H1 (cell line): ENCODE results near the gene PTGES. TPM values are rescaled to one million over a fixed set of nuclear protein-coding genes. Genes with fewer than 3 reads are reported as not detected.

Source experiments
- CTCF ChIA-PET: fragments of 300-600 bp; sonication (Branson Sonifier 250); formaldehyde crosslinking; loops from one replicate; lab custom pipeline; 2021; ENCODE audit not compliant: partially characterized antibody; lab: Charles Lee
- POLR2A ChIA-PET: fragments of 300-600 bp; sonication (Branson Sonifier 250); formaldehyde crosslinking; loops from one replicate; lab custom pipeline; 2021; ENCODE audit warnings: inconsistent platforms; ENCODE audit not compliant: partially characterized antibody; lab: Charles Lee
- DNase-seq, 2 experiments: peaks; one replicate each; pipeline versions ENCODE4 v3.0.0 to v3.0.0-alpha.2; 2010 to 2022; ENCODE audit warnings: low spot score in 2 of 2, low read depth in 1 of 2, mixed read lengths in 1 of 2
- FAIRE-seq: peaks from 2 replicates; lab custom pipeline; 2011; peaks lifted over from hg19 to GRCh38; lab: Jason Lieb, UNC
- H2AFZ ChIP-seq: 2 replicates; pipeline ENCODE4 v1.8.1; 2012; ENCODE audit warnings: low read length, inconsistent platforms
- H2AK5ac ChIP-seq: 2 replicates; pipeline ENCODE4 v1.6.1; 2013; ENCODE audit warnings: low read depth, low read length
- H2BK120ac ChIP-seq: replicated peaks from 2 replicates; pipeline ENCODE3; 2013; ENCODE audit warnings: low read depth, low read length, inconsistent platforms
- H2BK12ac ChIP-seq: 2 replicates; pipeline ENCODE4 v1.6.1; 2013; ENCODE audit warnings: low read depth, low read length
- H2BK15ac ChIP-seq: 2 replicates; pipeline ENCODE4 v1.6.1; 2013; ENCODE audit warnings: low read length
- H2BK20ac ChIP-seq: 2 replicates; pipeline ENCODE4 v1.6.1; 2013; ENCODE audit warnings: low read length
- H2BK5ac ChIP-seq: 2 replicates; pipeline ENCODE4 v1.6.1; 2013; ENCODE audit warnings: low read depth, low read length
- H3K14ac ChIP-seq: 2 replicates; pipeline ENCODE4 v1.6.1; 2013; ENCODE audit warnings: inconsistent platforms; ENCODE audit not compliant: insufficient read length
- H3K18ac ChIP-seq: 2 replicates; pipeline ENCODE4 v1.6.1; 2013; ENCODE audit warnings: low read length; ENCODE audit errors: extremely low read depth
- H3K23ac ChIP-seq: 2 replicates; pipeline ENCODE4 v1.6.1; 2013; ENCODE audit warnings: inconsistent platforms; ENCODE audit not compliant: insufficient read length
- H3K23me2 ChIP-seq: 2 replicates; pipeline ENCODE4 v1.6.1; 2013; ENCODE audit warnings: low read depth, low read length
- H3K27ac ChIP-seq: 2 replicates; pipeline ENCODE4 v1.6.1; 2011; ENCODE audit warnings: low read depth, low read length, inconsistent platforms
- H3K27me3 ChIP-seq, 4 experiments: replicated peaks in 1 of 4; 1 replicate in 1 of 4; 2 replicates in 3 of 4; pipeline versions ENCODE4 v1.6.1 to v1.8.1; 2011 to 2013; ENCODE audit warnings: low read length in 3 of 4, mild to moderate bottlenecking in 3 of 4, inconsistent platforms in 2 of 4, mixed read lengths in 2 of 4, moderate library complexity in 1 of 4; ENCODE audit not compliant: control insufficient read depth in 3 of 4, insufficient read depth in 3 of 4; ENCODE audit errors: extremely low read depth in 1 of 4
- H3K36me3 ChIP-seq, 4 experiments: 2 replicates each; pipeline versions ENCODE4 v1.6.1 to v1.8.1; 2011 to 2013; ENCODE audit warnings: mild to moderate bottlenecking in 4 of 4, low read length in 3 of 4, moderate library complexity in 2 of 4, control low read depth in 1 of 4, inconsistent platforms in 1 of 4; ENCODE audit not compliant: insufficient read depth in 4 of 4, control insufficient read depth in 2 of 4
- H3K4ac ChIP-seq: replicated peaks from 2 replicates; pipeline ENCODE3; 2013; ENCODE audit warnings: low read length, low read depth, mixed read lengths, inconsistent platforms; ENCODE audit not compliant: insufficient read length
- H3K4me1 ChIP-seq, 4 experiments: replicated peaks in 1 of 4; 1 replicate in 1 of 4; 2 replicates in 3 of 4; pipeline versions ENCODE4 v1.6.1 to v1.8.1; 2011 to 2013; ENCODE audit warnings: low read length in 3 of 4, inconsistent platforms in 2 of 4, mixed read lengths in 1 of 4; ENCODE audit not compliant: insufficient read depth in 4 of 4, control insufficient read depth in 3 of 4
- H3K4me2 ChIP-seq, 2 experiments: 2 replicates each; pipeline versions ENCODE4 v1.6.1 to v1.8.1; 2011 to 2013; ENCODE audit warnings: low read depth in 2 of 2, low read length in 2 of 2, control low read depth in 1 of 2, inconsistent platforms in 1 of 2, mild to moderate bottlenecking in 1 of 2; ENCODE audit not compliant: insufficient read depth in 1 of 2
- H3K4me3 ChIP-seq, 4 experiments: fragments of 200-600, 300-600 bp in 1 of 4; sonication (generic), shearing (Covaris generic), sonication (Bioruptor Twin) in 1 of 4; 2 replicates each; pipeline versions ENCODE4 v1.5.1 to v1.8.1; 2011 to 2016; ENCODE audit warnings: low read length in 4 of 4, low read depth in 3 of 4, control low read depth in 2 of 4, inconsistent platforms in 2 of 4, mild to moderate bottlenecking in 2 of 4, mixed read lengths in 1 of 4, moderate library complexity in 1 of 4; ENCODE audit not compliant: insufficient read depth in 2 of 4; ENCODE audit errors: extremely low read depth in 1 of 4
- H3K56ac ChIP-seq: replicated peaks from 2 replicates; pipeline ENCODE3; 2013; ENCODE audit warnings: low read depth, mild to moderate bottlenecking, mixed read lengths, low read length, inconsistent platforms; ENCODE audit not compliant: insufficient read length
- H3K79me1 ChIP-seq: 2 replicates; pipeline ENCODE4 v1.6.1; 2013; ENCODE audit warnings: low read depth, low read length, control low read depth
- H3K79me2 ChIP-seq, 2 experiments: 2 replicates each; pipeline versions ENCODE4 v1.6.1 to v1.8.1; 2012 to 2013; ENCODE audit warnings: low read length in 2 of 2, mild to moderate bottlenecking in 2 of 2, inconsistent platforms in 1 of 2; ENCODE audit not compliant: insufficient read depth in 2 of 2, control insufficient read depth in 1 of 2
- H3K9ac ChIP-seq, 4 experiments: replicated peaks in 1 of 4; 1 replicate in 1 of 4; 2 replicates in 3 of 4; pipeline versions ENCODE4 v1.6.1 to v1.8.1; 2011 to 2013; ENCODE audit warnings: low read depth in 3 of 4, low read length in 3 of 4, control low read depth in 2 of 4, mild to moderate bottlenecking in 2 of 4, moderate library complexity in 2 of 4, inconsistent platforms in 1 of 4; ENCODE audit errors: extremely low read depth in 1 of 4
- H3K9me3 ChIP-seq, 2 experiments: 2 replicates each; pipeline versions ENCODE4 v1.6.1 to v1.8.1; 2012 to 2013; ENCODE audit warnings: mild to moderate bottlenecking in 2 of 2, moderate library complexity in 2 of 2, control low read depth in 1 of 2, inconsistent platforms in 1 of 2, low read depth in 1 of 2, low read length in 1 of 2, mixed read lengths in 1 of 2; ENCODE audit not compliant: insufficient read depth in 2 of 2
- H4K20me1 ChIP-seq, 2 experiments: replicated peaks in 1 of 2; 2 replicates each; pipeline versions ENCODE3 to v1.8.1; 2011 to 2013; ENCODE audit warnings: inconsistent platforms in 2 of 2, low read length in 2 of 2, mild to moderate bottlenecking in 1 of 2; ENCODE audit not compliant: insufficient read depth in 2 of 2, control insufficient read depth in 1 of 2
- H4K5ac ChIP-seq: 2 replicates; pipeline ENCODE4 v1.6.1; 2013; ENCODE audit warnings: low read length, low read depth, mixed read lengths, inconsistent platforms; ENCODE audit not compliant: insufficient read length
- H4K8ac ChIP-seq: 2 replicates; pipeline ENCODE4 v1.8.0; 2013; ENCODE audit warnings: mild to moderate bottlenecking, moderate library complexity, low read length, inconsistent platforms; ENCODE audit not compliant: insufficient read depth; ENCODE audit errors: extremely low read depth
- H4K91ac ChIP-seq: replicated peaks from 2 replicates; pipeline ENCODE3; 2013; ENCODE audit warnings: low read length, mixed read lengths, inconsistent platforms; ENCODE audit not compliant: insufficient read length
- BCL11A ChIP-seq, 2 experiments: IDR thresholded peaks; one replicate each; pipeline ENCODE4 v1.6.1; 2011; ENCODE audit warnings: low read depth in 2 of 2, low read length in 2 of 2, mild to moderate bottlenecking in 2 of 2
- CBX8 ChIP-seq: fragments of 300-800, 300-1000 bp; sonication (generic); IDR thresholded peaks from 2 replicates; pipeline ENCODE4 v1.7.1; 2016; ENCODE audit warnings: low read depth, low read length, borderline replicate concordance
- CEBPB ChIP-seq: IDR thresholded peaks from 2 replicates; pipeline ENCODE4 v1.6.1; 2012; ENCODE audit warnings: low read depth, low read length
- CHD2 ChIP-seq: IDR thresholded peaks from 2 replicates; pipeline ENCODE4 v1.6.1; 2012; ENCODE audit warnings: low read length, improper control_type of control experiment
- GABPA ChIP-seq: IDR thresholded peaks from 2 replicates; pipeline ENCODE4 v1.6.1; 2011; ENCODE audit warnings: mild to moderate bottlenecking, low read length, moderate library complexity, borderline replicate concordance; ENCODE audit not compliant: insufficient read depth
- GTF2F1 ChIP-seq: IDR thresholded peaks from 2 replicates; pipeline ENCODE4 v1.6.1; 2012; ENCODE audit warnings: low read depth, low read length, improper control_type of control experiment, borderline replicate concordance
- KDM1A ChIP-seq: fragments of 200-600, 300-600 bp; sonication (generic); IDR thresholded peaks from 2 replicates; pipeline ENCODE4 v1.7.1; 2016; ENCODE audit warnings: mild to moderate bottlenecking, low read length, borderline replicate concordance
- KDM4A ChIP-seq: IDR thresholded peaks from one replicate; pipeline ENCODE4 v1.7.1; 2012; ENCODE audit warnings: low read depth, mild to moderate bottlenecking, moderate library complexity, low read length, inconsistent platforms; ENCODE audit not compliant: severe bottlenecking
- MAFK ChIP-seq: IDR thresholded peaks from 2 replicates; pipeline ENCODE4 v1.6.1; 2012; ENCODE audit warnings: low read depth, mild to moderate bottlenecking, improper control_type of control experiment, low read length
- POLR2A ChIP-seq, 2 experiments: IDR thresholded peaks; 1 replicate in 1 of 2; 2 replicates in 1 of 2; pipeline ENCODE4 v1.6.1; 2011; ENCODE audit warnings: low read depth in 2 of 2, low read length in 2 of 2, mild to moderate bottlenecking in 2 of 2; ENCODE audit errors: control extremely low read depth in 1 of 2
- POU5F1 ChIP-seq: IDR thresholded peaks from 2 replicates; pipeline ENCODE4 v1.6.1; 2011; ENCODE audit warnings: low read depth, mild to moderate bottlenecking, low read length, moderate library complexity
- RXRA ChIP-seq: IDR thresholded peaks from 2 replicates; pipeline ENCODE4 v1.6.1; 2011; ENCODE audit warnings: low read depth, mild to moderate bottlenecking, low read length, moderate library complexity; ENCODE audit not compliant: insufficient read depth
- SIRT6 ChIP-seq: IDR thresholded peaks from one replicate; pipeline ENCODE4 v1.7.1; 2012; ENCODE audit warnings: low read length, inconsistent platforms
- SRF ChIP-seq: IDR thresholded peaks from 2 replicates; pipeline ENCODE4 v1.6.1; 2011; ENCODE audit warnings: mild to moderate bottlenecking, low read depth, low read length, moderate library complexity
- TAF1 ChIP-seq: IDR thresholded peaks from 2 replicates; pipeline ENCODE4 v1.6.1; 2011; ENCODE audit warnings: mild to moderate bottlenecking, low read depth, low read length
- TAF7 ChIP-seq: optimal IDR thresholded peaks from 2 replicates; pipeline ENCODE3; 2011; ENCODE audit warnings: low read depth, mild to moderate bottlenecking, inconsistent platforms, low read length, moderate library complexity, borderline replicate concordance
- WGBS, 2 experiments: shearing (Covaris generic) in 1 of 2; methylation state at CpG; one replicate each; pipeline versions ENCODE4 v1.1.6 to v1.1.7; 2013 to 2015; ENCODE audit warnings: low lambda C conversion rate in 2 of 2, mixed read lengths in 2 of 2, inconsistent platforms in 1 of 2, low coverage in 1 of 2, missing lambda C conversion rate in 1 of 2; ENCODE audit not compliant: insufficient replicate concordance in 2 of 2, insufficient coverage in 1 of 2, insufficient read length in 1 of 2; ENCODE audit errors: extremely low coverage in 1 of 2, missing lambda C conversion rate in 1 of 2; 5-methylcytosine and 5-hydroxymethylcytosine counted together
- polyA plus RNA-seq, 7 experiments: library from polyadenylated mRNA; depleted of rRNA in 3 of 7; stranded (reverse) in 5 of 7; unstranded in 2 of 7; fragments of >200 nt in 5 of 7; fragments of 200-250 nt in 2 of 7; gene quantifications; 1 replicate in 5 of 7; 2 replicates in 1 of 7; 4 replicates in 1 of 7; pipeline versions ENCODE4 v1.2.1 to v1.2.3, GENCODE V29; 2011 to 2013; ENCODE audit warnings: missing spikeins in 2 of 7, mixed read lengths in 2 of 7
- total RNA-seq: library from RNA; stranded (reverse); fragmentation: NEBNext Ultra II Directional; extraction: Animal tissue kit (Norgen Biotek cat#: 25700); gene quantifications from 2 replicates; pipeline ENCODE4 v1.2.1, GENCODE V29; 2021

The PTGES gene
- total and polyA plus RNA-seq, 2 of the 8 experiments (the other 6 are each of a cell fraction or from before 2014, with no cell fraction given), result 3.2 to 5.1 TPM

- no peak overlapping the region for H2BK15ac ChIP-seq
- no peak overlapping the region for H2BK20ac ChIP-seq
- 86% methylated on average over 18 of the region's 20 CpGs; no CpG with 5 or more reads in 1 of the 2 experiments for WGBS, 2 experiments
- H2AK5ac ChIP-seq, result no peak overlapping the region
- H3K14ac ChIP-seq, result no peak overlapping the region
- ChIA-PET CTCF (interaction anchor here (0.6 to 12.9 kb wide), 9 partner anchors 12 to 1581 kb away, joined by 3 to 250 read pairs (median 8); partner anchors contain the start of gene PTGES), POLR2A (interaction anchor here (0.6 kb wide), 1 partner anchor 23 kb away, joined by 3 read pairs; no protein-coding TSS in a partner anchor)
- peaks cover 4% of the 10 kb centered on the region for H3K23me2 ChIP-seq
- H3K4me3 ChIP-seq, result no peak overlapping the region
- H3K4ac ChIP-seq, result no peak overlapping the region
- no peak overlapping the region for H3K4me2 ChIP-seq
- no peak overlapping the region for H3K27ac ChIP-seq
- no peaks in the 10 kb centered on the region for H3K9me3 ChIP-seq
- H3K23ac ChIP-seq, result no peak overlapping the region
- H3K9ac ChIP-seq, result no peak overlapping the region
- H4K8ac ChIP-seq, result no peak overlapping the region
- no peaks in the 10 kb centered on the region for H3K36me3 ChIP-seq
- no peaks in the 10 kb centered on the region; a peak in 2 of 7 replicates for H3K27me3 ChIP-seq
- no peak overlapping the region for H2AFZ ChIP-seq
- no peaks in the 10 kb centered on the region for H4K20me1 ChIP-seq
- H2BK12ac ChIP-seq, result no peak overlapping the region
- no peaks in the 10 kb centered on the region for H3K79me1 ChIP-seq
- no peak overlapping the region for H2BK5ac ChIP-seq
- H3K56ac ChIP-seq, result no peak overlapping the region
- no peak overlapping the region for H4K5ac ChIP-seq
- H3K4me1 ChIP-seq, result peaks cover 0 to 4% (median 1%) of the 10 kb centered on the region in 4 experiments; a peak in 5 of 7 replicates
- FAIRE-seq, result no peak
- H4K91ac ChIP-seq, result no peak overlapping the region
- no peaks in the 10 kb centered on the region for H3K79me2 ChIP-seq
- H2BK120ac ChIP-seq, result no peak overlapping the region
- DNase-seq, result no peak
- no peak overlapping the region for H3K18ac ChIP-seq
- TF ChIP-seq RXRA (no peak), SIRT6 (no peak), CEBPB (no peak), TAF1 (no peak), POU5F1 (no peak), GTF2F1 (no peak), SRF (no peak), TAF7 (no peak), GABPA (no peak), POLR2A (IDR thresholded peaks at IDR 0.05; ENCODE audit: control extremely low read depth in 1 of 2, low read depth in 2 of 2, low read length in 2 of 2) (no peak), CBX8 (no peak), BCL11A (IDR thresholded peaks at IDR 0.05; ENCODE audit: low read depth in 2 of 2, low read length in 2 of 2) (no peak), KDM1A (no peak), MAFK (no peak), CHD2 (no peak), KDM4A (no peak)
Measured at GRCh38 chr9:129736334-129736733, 16.5 kb downstream of the PTGES start.
